HCT116 (cell line): ENCODE data around the gene MYO5C. TPM values are rescaled to one million over a fixed set of nuclear protein-coding genes. Genes with fewer than 3 reads are reported as not detected.

Source experiments
- ATAC-seq: fragments of 200-7000 bp; cut with Tn5 transposase; 2 replicates; pipeline ENCODE4 v1.9.1; 2020; ENCODE audit warnings: mild to moderate bottlenecking, moderate library complexity
- BruUV-seq: library from RNA; stranded (reverse); fragments of 400-500 nt; replicated peaks from 2 replicates; lab custom pipeline; 2021; lab: Mats Ljungman, UMichigan
- CTCF ChIA-PET: fragments of 300-600 bp; sonication (Branson Sonifier 250); formaldehyde crosslinking; loops from one replicate; lab custom pipeline; 2021; ENCODE audit warnings: antibody characterized with exemption; lab: Charles Lee
- POLR2A ChIA-PET: fragments of 300-600, 350-600 bp; sonication (Branson Sonifier 250); formaldehyde crosslinking; loops from one replicate; lab custom pipeline; 2021; ENCODE audit warnings: antibody characterized with exemption; lab: Charles Lee
- RAD21 ChIA-PET, 2 experiments: fragments of 300-600 bp; sonication (Branson Sonifier 250); formaldehyde crosslinking; loops; one replicate each; lab custom pipeline; 2023; ENCODE audit warnings: low total read pairs in 2 of 2; ENCODE audit not compliant: uncharacterized antibody in 2 of 2, unreplicated experiment in 2 of 2, low non-redundant PET in 1 of 2; lab: Charles Lee
- DNase-seq: peaks from one replicate; pipeline ENCODE4 v3.0.0-alpha.2; 2010; ENCODE audit warnings: low read depth, low spot score
- H2AFZ ChIP-seq: fragments of 200-600 bp; shearing (Covaris generic), sonication (generic); 2 replicates; pipeline ENCODE4 v1.6.1; 2017; ENCODE audit warnings: low read depth, mixed run types, mixed read lengths, antibody characterized with exemption, low read length; ENCODE audit not compliant: poor library complexity, severe bottlenecking
- H3K27ac ChIP-seq: 2 replicates; pipeline ENCODE4 v1.5.1; 2012; ENCODE audit warnings: low read depth, low read length
- H3K27me3 ChIP-seq: fragments of 200-600 bp; sonication (generic); 2 replicates; pipeline ENCODE4 v1.6.1; 2016; ENCODE audit warnings: mixed run types, low read length, mixed read lengths; ENCODE audit not compliant: insufficient read depth
- H3K36me3 ChIP-seq, 2 experiments: fragments of 200-500 bp in 1 of 2; fragments of 200-600 bp in 1 of 2; sonication (Bioruptor generic) in 1 of 2; sonication (generic) in 1 of 2; 2 replicates each; pipeline versions ENCODE4 v1.5.1 to v1.6.1; 2014 to 2016; ENCODE audit warnings: low read length in 2 of 2, inconsistent platforms in 1 of 2, mixed read lengths in 1 of 2, mixed run types in 1 of 2; ENCODE audit not compliant: insufficient read depth in 2 of 2, control insufficient read depth in 1 of 2
- H3K4me1 ChIP-seq, 2 experiments: fragments of 200-600 bp in 1 of 2; sonication (generic) in 1 of 2; 2 replicates each; pipeline versions ENCODE4 v1.5.1 to v1.6.1; 2012 to 2017; ENCODE audit warnings: low read length in 2 of 2, inconsistent platforms in 1 of 2, mild to moderate bottlenecking in 1 of 2, mixed read lengths in 1 of 2, mixed run types in 1 of 2, moderate library complexity in 1 of 2; ENCODE audit not compliant: insufficient read depth in 2 of 2, control insufficient read depth in 1 of 2
- H3K4me2 ChIP-seq: fragments of 200-600 bp; sonication (generic); 2 replicates; pipeline ENCODE4 v1.6.1; 2017; ENCODE audit warnings: mixed run types, low read length, mixed read lengths
- H3K4me3 ChIP-seq, 2 experiments: fragments of 200-600 bp in 1 of 2; sonication (generic) in 1 of 2; replicated peaks in 1 of 2; 2 replicates each; pipeline ENCODE4 v1.5.1; 2011 to 2016; ENCODE audit warnings: low read length in 2 of 2, control low read depth in 1 of 2, low read depth in 1 of 2, mild to moderate bottlenecking in 1 of 2, mixed read lengths in 1 of 2, mixed run types in 1 of 2
- H3K79me2 ChIP-seq: fragments of 200-600 bp; sonication (generic); 2 replicates; pipeline ENCODE4 v1.6.1; 2017; ENCODE audit warnings: mild to moderate bottlenecking, mixed run types, low read length, moderate library complexity, mixed read lengths; ENCODE audit not compliant: insufficient read depth
- H3K9ac ChIP-seq: fragments of 200-600 bp; sonication (generic); 2 replicates; pipeline ENCODE4 v1.6.1; 2016; ENCODE audit warnings: low read length, mixed read lengths
- H3K9me2 ChIP-seq: fragments of 200-600 bp; sonication (generic), shearing (Covaris generic); 2 replicates; pipeline ENCODE4 v1.6.1; 2017; ENCODE audit warnings: mixed run types, mild to moderate bottlenecking, moderate library complexity; ENCODE audit not compliant: insufficient read depth
- H3K9me3 ChIP-seq, 2 experiments: fragments of 200-500 bp in 1 of 2; fragments of 200-600 bp in 1 of 2; sonication (Bioruptor generic) in 1 of 2; sonication (generic) in 1 of 2; 2 replicates each; pipeline ENCODE4 v1.6.1; 2014 to 2017; ENCODE audit warnings: low read length in 2 of 2, mixed read lengths in 2 of 2, inconsistent platforms in 1 of 2, low read depth in 1 of 2, mild to moderate bottlenecking in 1 of 2, mixed run types in 1 of 2, moderate library complexity in 1 of 2; ENCODE audit not compliant: control insufficient read depth in 1 of 2, insufficient read depth in 1 of 2
- H4K20me1 ChIP-seq: fragments of 200-600 bp; sonication (generic), shearing (Covaris generic); 2 replicates; pipeline ENCODE4 v1.6.1; 2017; ENCODE audit warnings: mixed run types, mild to moderate bottlenecking, moderate library complexity; ENCODE audit not compliant: insufficient read depth
- CBX3 ChIP-seq: IDR thresholded peaks from 2 replicates; pipeline ENCODE4 v1.6.1; 2012; ENCODE audit warnings: low read depth
- CEBPB ChIP-seq: IDR thresholded peaks from 2 replicates; pipeline ENCODE4 v1.6.1; 2012; ENCODE audit warnings: low read depth
- ELF1 ChIP-seq: IDR thresholded peaks from 2 replicates; pipeline ENCODE4 v1.6.1; 2012; ENCODE audit warnings: low read depth, borderline replicate concordance
- EZH2 ChIP-seq: fragments of 200-600 bp; sonication (generic); IDR thresholded peaks from 2 replicates; pipeline ENCODE4 v1.6.1; 2017; ENCODE audit warnings: antibody characterized with exemption, mixed run types
- EZH2phosphoT487 ChIP-seq: fragments of 200-600 bp; IDR thresholded peaks from 2 replicates; pipeline ENCODE4 v1.6.1; 2018; ENCODE audit warnings: antibody characterized with exemption, borderline replicate concordance
- JUND ChIP-seq: IDR thresholded peaks from 2 replicates; pipeline ENCODE4 v1.6.1; 2012
- POLR2A ChIP-seq: IDR thresholded peaks from 2 replicates; pipeline ENCODE4 v1.7.0; 2011; ENCODE audit warnings: borderline replicate concordance; ENCODE audit not compliant: insufficient read depth, insufficient read length; ENCODE audit errors: extremely low read depth
- POLR2AphosphoS5 ChIP-seq: IDR thresholded peaks from 2 replicates; pipeline ENCODE4 v1.6.1; 2011; ENCODE audit warnings: mild to moderate bottlenecking, low read depth, low read length, moderate library complexity
- RAD21 ChIP-seq: IDR thresholded peaks from 2 replicates; pipeline ENCODE4 v1.6.1; 2012; ENCODE audit warnings: low read depth, mild to moderate bottlenecking
- SIN3A ChIP-seq: IDR thresholded peaks from 2 replicates; pipeline ENCODE4 v1.6.1; 2012; ENCODE audit warnings: low read depth
- SP1 ChIP-seq: IDR thresholded peaks from 2 replicates; pipeline ENCODE4 v1.6.1; 2012; ENCODE audit warnings: low read depth
- SRF ChIP-seq: IDR thresholded peaks from 2 replicates; pipeline ENCODE4 v1.6.1; 2012; ENCODE audit warnings: low read depth
- TCF7L2 ChIP-seq: IDR thresholded peaks from 2 replicates; pipeline ENCODE4 v1.7.0; 2011; ENCODE audit warnings: borderline replicate concordance, inconsistent platforms; ENCODE audit not compliant: insufficient read depth, insufficient read length; ENCODE audit errors: extremely low read depth
- YY1 ChIP-seq: IDR thresholded peaks from 2 replicates; pipeline ENCODE4 v1.6.1; 2011; ENCODE audit warnings: low read length, low read depth, moderate library complexity, mild to moderate bottlenecking; ENCODE audit not compliant: insufficient replicate concordance; ENCODE audit errors: extremely low read depth
- ZFX ChIP-seq: fragments of 450-650 bp; IDR thresholded peaks from 2 replicates; pipeline ENCODE4 v1.6.1; 2017
- intact Hi-C: fragments of 100-400 bp; cut with micrococcal nuclease; formaldehyde crosslinking; loops from 2 replicates; pipeline ENCODE4 v1.10.0; 2022
- total RNA-seq: library from RNA; stranded (reverse); gene quantifications from one replicate; pipeline ENCODE4 v1.2.1, GENCODE V29; 2021; ENCODE audit not compliant: unreplicated experiment
- TF ChIP-seq, protein P1 (sequence below): IDR thresholded peaks from 2 replicates; pipeline ENCODE4 v1.6.1; 2011; ENCODE audit warnings: mild to moderate bottlenecking, low read length, moderate library complexity; ENCODE audit not compliant: insufficient replicate concordance; ENCODE audit errors: extremely low read depth
- TF ChIP-seq, protein P2 (sequence below): IDR thresholded peaks from 2 replicates; pipeline ENCODE4 v1.6.1; 2012
- TF ChIP-seq, protein P3 (sequence below): IDR thresholded peaks from 2 replicates; pipeline ENCODE4 v1.6.1; 2012
- TF ChIP-seq, protein P4 (sequence below), 3 experiments: fragments of 200-600 bp in 1 of 3; sonication (generic) in 1 of 3; IDR thresholded peaks in 2 of 3; conservative IDR thresholded peaks in 1 of 3; 2 replicates each; pipeline ENCODE4 v1.5.1; 2012 to 2017; ENCODE audit warnings: low read depth in 2 of 3, low read length in 2 of 3, antibody characterized with exemption in 1 of 3, borderline replicate concordance in 1 of 3, control low read depth in 1 of 3, mild to moderate bottlenecking in 1 of 3, mixed read lengths in 1 of 3, mixed run types in 1 of 3, moderate library complexity in 1 of 3; ENCODE audit not compliant: insufficient read depth in 1 of 3

MYO5C gene
- total RNA-seq, 1 experiment from 2014 or later = 34.0 TPM

DNA sequence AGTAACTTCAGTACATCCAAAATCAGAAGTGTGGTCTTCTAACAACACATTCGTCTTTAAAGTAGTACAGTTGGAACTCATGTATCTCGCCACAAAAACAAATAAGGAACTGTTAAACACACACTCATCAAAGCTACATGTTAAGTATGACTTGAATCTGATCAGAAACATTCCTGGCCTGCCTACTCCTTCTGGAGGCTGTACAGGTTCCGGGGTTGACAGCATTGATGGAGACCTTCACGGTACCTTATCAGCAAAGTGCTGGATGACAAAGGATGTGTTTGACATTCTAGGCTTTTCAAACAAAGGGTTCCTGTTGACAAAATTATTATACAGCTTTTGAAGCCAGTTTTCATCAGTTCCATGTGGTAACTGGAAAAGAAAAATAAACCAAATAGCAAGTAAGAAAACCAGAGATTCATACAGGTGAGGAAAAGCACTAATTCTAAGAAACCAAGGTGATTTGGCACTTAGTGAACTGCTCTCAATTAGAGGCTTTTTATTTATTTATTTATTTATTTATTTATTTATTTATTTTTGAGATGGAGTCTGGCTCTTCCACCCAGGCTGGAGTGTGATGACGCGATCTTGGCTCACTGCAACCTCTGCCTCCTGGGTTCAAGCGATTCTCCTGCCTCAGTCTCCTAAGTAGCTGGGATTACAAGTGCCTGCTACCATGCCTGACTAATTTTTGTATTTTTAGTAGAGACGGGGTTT is 44.3 kb downstream of the MYO5C start:
- no peak for DNase-seq
- Histone ChIP-seq H3K9me2 (no peaks in the 10 kb centered on the region), H3K4me1 (peaks cover 16 to 50% of the 10 kb centered on the region in 2 experiments), H3K27ac (no peak overlapping the region), H3K27me3 (no peaks in the 10 kb centered on the region), H3K4me3 (no peak overlapping the region), H3K9ac (peak overlapping the region; percentile 1; the same call in 1 of the 2 replicates), H3K36me3 (peaks cover 20 to 26% of the 10 kb centered on the region in 2 experiments), H2AFZ (no peak overlapping the region), H3K79me2 (no peaks in the 10 kb centered on the region), H3K9me3 (no peaks in the 10 kb centered on the region), H4K20me1 (no peaks in the 10 kb centered on the region), H3K4me2 (peak overlapping the region; percentile 35; the same call in 1 of the 2 replicates)
- no TSS peak for BruUV-seq
- intact Hi-C loops = loop anchor here (10.0 kb wide), 1 partner anchor 313 kb away; the partner anchor contains the start of gene ARPP19
- ChIA-PET RAD21 (interaction anchor here in 1 of 2 experiments (0.6 kb wide), 1 partner anchor 22 kb away, joined by 3 read pairs; no protein-coding TSS in a partner anchor), CTCF (interaction anchor here (0.6 to 1.3 kb wide), 5 partner anchors 22 to 548 kb away, joined by 3 to 4 read pairs (median 3); no protein-coding TSS in a partner anchor), POLR2A (no interaction called here)
- no peak for ATAC-seq
- TF ChIP-seq EZH2 (no peak), POLR2AphosphoS5 (no peak), TCF7L2 (no peak), JUND (no peak), SRF (no peak), CBX3 (no peak), ZFX (no peak), CEBPB (no peak), POLR2A (no peak), SP1 (no peak), RAD21 (no peak), YY1 (no peak), ELF1 (no peak), EZH2phosphoT487 (no peak), SIN3A (no peak)
- TF ChIP-seq, protein P1, sequence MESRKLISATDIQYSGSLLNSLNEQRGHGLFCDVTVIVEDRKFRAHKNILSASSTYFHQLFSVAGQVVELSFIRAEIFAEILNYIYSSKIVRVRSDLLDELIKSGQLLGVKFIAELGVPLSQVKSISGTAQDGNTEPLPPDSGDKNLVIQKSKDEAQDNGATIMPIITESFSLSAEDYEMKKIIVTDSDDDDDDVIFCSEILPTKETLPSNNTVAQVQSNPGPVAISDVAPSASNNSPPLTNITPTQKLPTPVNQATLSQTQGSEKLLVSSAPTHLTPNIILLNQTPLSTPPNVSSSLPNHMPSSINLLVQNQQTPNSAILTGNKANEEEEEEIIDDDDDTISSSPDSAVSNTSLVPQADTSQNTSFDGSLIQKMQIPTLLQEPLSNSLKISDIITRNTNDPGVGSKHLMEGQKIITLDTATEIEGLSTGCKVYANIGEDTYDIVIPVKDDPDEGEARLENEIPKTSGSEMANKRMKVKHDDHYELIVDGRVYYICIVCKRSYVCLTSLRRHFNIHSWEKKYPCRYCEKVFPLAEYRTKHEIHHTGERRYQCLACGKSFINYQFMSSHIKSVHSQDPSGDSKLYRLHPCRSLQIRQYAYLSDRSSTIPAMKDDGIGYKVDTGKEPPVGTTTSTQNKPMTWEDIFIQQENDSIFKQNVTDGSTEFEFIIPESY = no peak
- TF ChIP-seq, protein P2, sequence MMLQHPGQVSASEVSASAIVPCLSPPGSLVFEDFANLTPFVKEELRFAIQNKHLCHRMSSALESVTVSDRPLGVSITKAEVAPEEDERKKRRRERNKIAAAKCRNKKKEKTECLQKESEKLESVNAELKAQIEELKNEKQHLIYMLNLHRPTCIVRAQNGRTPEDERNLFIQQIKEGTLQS = no peak
- TF ChIP-seq, protein P3, sequence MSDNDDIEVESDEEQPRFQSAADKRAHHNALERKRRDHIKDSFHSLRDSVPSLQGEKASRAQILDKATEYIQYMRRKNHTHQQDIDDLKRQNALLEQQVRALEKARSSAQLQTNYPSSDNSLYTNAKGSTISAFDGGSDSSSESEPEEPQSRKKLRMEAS = no peak
- TF ChIP-seq, protein P4, sequence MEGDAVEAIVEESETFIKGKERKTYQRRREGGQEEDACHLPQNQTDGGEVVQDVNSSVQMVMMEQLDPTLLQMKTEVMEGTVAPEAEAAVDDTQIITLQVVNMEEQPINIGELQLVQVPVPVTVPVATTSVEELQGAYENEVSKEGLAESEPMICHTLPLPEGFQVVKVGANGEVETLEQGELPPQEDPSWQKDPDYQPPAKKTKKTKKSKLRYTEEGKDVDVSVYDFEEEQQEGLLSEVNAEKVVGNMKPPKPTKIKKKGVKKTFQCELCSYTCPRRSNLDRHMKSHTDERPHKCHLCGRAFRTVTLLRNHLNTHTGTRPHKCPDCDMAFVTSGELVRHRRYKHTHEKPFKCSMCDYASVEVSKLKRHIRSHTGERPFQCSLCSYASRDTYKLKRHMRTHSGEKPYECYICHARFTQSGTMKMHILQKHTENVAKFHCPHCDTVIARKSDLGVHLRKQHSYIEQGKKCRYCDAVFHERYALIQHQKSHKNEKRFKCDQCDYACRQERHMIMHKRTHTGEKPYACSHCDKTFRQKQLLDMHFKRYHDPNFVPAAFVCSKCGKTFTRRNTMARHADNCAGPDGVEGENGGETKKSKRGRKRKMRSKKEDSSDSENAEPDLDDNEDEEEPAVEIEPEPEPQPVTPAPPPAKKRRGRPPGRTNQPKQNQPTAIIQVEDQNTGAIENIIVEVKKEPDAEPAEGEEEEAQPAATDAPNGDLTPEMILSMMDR (IDR thresholded peaks at IDR 0.05 in 2 of 3, conservative IDR thresholded peaks at IDR 0.05 in 1 of 3; ENCODE audit: borderline replicate concordance in 1 of 3, insufficient read depth in 1 of 3, low read depth in 2 of 3, low read length in 2 of 3) = no peak
